ENCODE data around the gene MAPK12. TPM values are rescaled to one million over a fixed set of nuclear protein-coding genes. Genes with fewer than 3 reads are reported as not detected.

Gene MAPK12
- total and polyA plus RNA-seq, 2 donors (not counting 1 experiment from before 2014, with no cell fraction given): 6.5 to 7.8 TPM

GRCh38 chr22:50270666-50271394 is 9.3 kb upstream of the MAPK12 start:
- Mint-ChIP-seq H3K27ac (peak overlapping the region; percentile 10), H3K4me3 (peak overlapping the region; percentile 80), H3K27me3 (no peaks in the 10 kb centered on the region), H3K4me1 (peaks cover 19% of the 10 kb centered on the region), H3K9me3 (ENCODE audit: insufficient read depth) (no peaks in the 10 kb centered on the region)
- peak; percentile 58 for ATAC-seq (ENCODE audit: low read depth)
- Histone ChIP-seq H3K27ac (ENCODE audit: low read length in 2 of 2) (no peak overlapping the region), H3K4me3 (ENCODE audit: control extremely low read depth in 1 of 5, extremely low read depth in 1 of 5, insufficient read depth in 1 of 5, low read depth in 2 of 5, low read length in 4 of 5) (peak overlapping the region in 4 of 5 experiments; percentile 43 to 79 (median 62)), H3K4me2 (replicated peaks; ENCODE audit: low read depth, low read length, poor library complexity, severe bottlenecking) (peak overlapping the region; percentile 96), H3K9ac (ENCODE audit: low read length) (peak overlapping the region; percentile 70), H3K4me1 (ENCODE audit: control insufficient read depth in 2 of 2, insufficient read depth in 2 of 2, low read length in 2 of 2) (peaks cover 23 to 34% of the 10 kb centered on the region in 2 donors), H4K20me1 (ENCODE audit: control insufficient read depth, insufficient read depth, low read length, poor library complexity, severe bottlenecking) (peaks cover 11% of the 10 kb centered on the region), H3K36me3 (replicated peaks in 1 of 2; ENCODE audit: control extremely low read depth in 1 of 2, control insufficient read depth in 1 of 2, extremely low read depth in 1 of 2, insufficient read depth in 2 of 2, low read length in 1 of 2) (no peaks in the 10 kb centered on the region), H2AFZ (ENCODE audit: insufficient read depth, low read depth, low read length, poor library complexity, severe bottlenecking) (peak overlapping the region; percentile 47), H3K27me3 (replicated peaks in 1 of 4; ENCODE audit: control extremely low read depth in 1 of 4, control insufficient read depth in 3 of 4, insufficient read depth in 4 of 4, low read length in 3 of 4) (peaks cover 0 to 23% (median 9%) of the 10 kb centered on the region in 4 experiments), H3K79me2 (ENCODE audit: control insufficient read depth, insufficient read depth, low read length) (no peaks in the 10 kb centered on the region), H3K9me3 (ENCODE audit: control extremely low read depth in 1 of 3, control insufficient read depth in 2 of 3, insufficient read depth in 1 of 3, low read length in 2 of 3) (no peaks in the 10 kb centered on the region)
- intact Hi-C loops (cut with micrococcal nuclease): loop anchor here (1.0 to 2.0 kb wide), 5 partner anchors 18 to 350 kb away; partner anchors contain the start of gene TUBGCP6
- TF ChIP-seq CTCF (IDR thresholded peaks at IDR 0.05) (no peak), EZH2 (IDR thresholded peaks at IDR 0.05; ENCODE audit: borderline replicate concordance, insufficient read depth, low read depth, low read length, poor library complexity, severe bottlenecking) (no peak)
- CTCF ChIA-PET: interaction anchor here (0.7 to 1.9 kb wide), 4 partner anchors 51 to 123 kb away, joined by 3 to 6 read pairs (median 3); no protein-coding TSS in a partner anchor
- DNase-seq: peak; percentile 82
- WGBS (ENCODE audit: insufficient coverage): 1% methylated on average over 53 of the region's 53 CpGs
- POLR2A ChIA-PET: interaction anchor here (0.6 to 0.7 kb wide), 3 partner anchors 31 to 93 kb away, joined by 4 to 11 read pairs (median 8); no protein-coding TSS in a partner anchor

Data from B cell (primary cell).